Endothelial cell of hepatic sinusoid (primary cell): ENCODE measurements around the gene ZNF202.
"Not testable (repeated sequence)": the region's sequence is repeated elsewhere in the genome, so short reads cannot be mapped to it uniquely, and the experiment has no call there.

Experiments
- in situ Hi-C: cut with HindIII; loops from 2 replicates; pipeline ENCODE4 v1.10.0; 2017; ENCODE audit warnings: low sequenced_read_pairs

ZNF202 gene

GRCh38 chr11:123741159-123742030 lies at the start of gene ZNF202:
TSS of gene ZNF202 (minus strand) at chr11:123741660. CDS start at chr11:123730888, 10,772 bp downstream.
- in situ Hi-C loops, result no loop called here

GRCh38 chr11:123783536-123783935 lies 42.1 kb upstream of the ZNF202 start:
- in situ Hi-C loops, result no loop called here

GRCh38 chr11:123778511-123778910 lies 37.1 kb upstream of the ZNF202 start:
- in situ Hi-C loops, result no loop called here

- in situ Hi-C loops, result no loop called here
Measured at GRCh38 chr11:123775715-123776549, 34.5 kb upstream of the ZNF202 start.

- in situ Hi-C loops, result no loop called here
Measured at GRCh38 chr11:123775289-123775688, 33.8 kb upstream of the ZNF202 start.

GRCh38 chr11:123773959-123774358 lies 32.5 kb upstream of the ZNF202 start:
- in situ Hi-C loops, result no loop called here

- in situ Hi-C loops, result no loop called here
Measured at GRCh38 chr11:123773026-123773425, 31.6 kb upstream of the ZNF202 start.

- in situ Hi-C loops, result no loop called here
Measured at GRCh38 chr11:123771664-123772063, 30.2 kb upstream of the ZNF202 start.

- in situ Hi-C loops, result no loop called here
Measured at GRCh38 chr11:123770712-123771111, 29.3 kb upstream of the ZNF202 start.

GRCh38 chr11:123765601-123766000 lies 24.1 kb upstream of the ZNF202 start:
- in situ Hi-C loops, result no loop called here

- in situ Hi-C loops, result no loop called here
Measured at GRCh38 chr11:123762422-123762821, 21.0 kb upstream of the ZNF202 start.

GRCh38 chr11:123760894-123761293 lies 19.4 kb upstream of the ZNF202 start:
- in situ Hi-C loops, result no loop called here

- in situ Hi-C loops, result no loop called here
Measured at GRCh38 chr11:123757976-123758375, 16.5 kb upstream of the ZNF202 start.

GRCh38 chr11:123755813-123756212 lies 14.4 kb upstream of the ZNF202 start:
- in situ Hi-C loops, result no loop called here

- in situ Hi-C loops, result no loop called here
Measured at GRCh38 chr11:123755344-123755743, 13.9 kb upstream of the ZNF202 start.

GRCh38 chr11:123754101-123754568 lies 12.7 kb upstream of the ZNF202 start, which contains the start of gene OR6X1:
TSS of gene OR6X1 (minus strand) at chr11:123754518. CDS start at chr11:123754518, 0 bp downstream.
- in situ Hi-C loops, result no loop called here

GRCh38 chr11:123753110-123753509 lies 11.7 kb upstream of the ZNF202 start:
- in situ Hi-C loops, result no loop called here

- in situ Hi-C loops, result no loop called here
Measured at GRCh38 chr11:123751781-123752180, 10.3 kb upstream of the ZNF202 start.

- in situ Hi-C loops, result not testable (repeated sequence)
Measured at GRCh38 chr11:123748349-123748748, 6.9 kb upstream of the ZNF202 start.

- in situ Hi-C loops, result no loop called here
Measured at GRCh38 chr11:123745764-123746451, 4.4 kb upstream of the ZNF202 start.

- in situ Hi-C loops, result no loop called here
Measured at GRCh38 chr11:123742724-123743120, 1.3 kb upstream of the ZNF202 start.
